SK-N-SH (cell line): Measurements from ENCODE around the gene OR2B3. TPM values are rescaled to one million over a fixed set of nuclear protein-coding genes. Genes with fewer than 3 reads are reported as not detected.
"Not testable (repeated sequence)": the region's sequence is repeated elsewhere in the genome, so short reads cannot be mapped to it uniquely, and the experiment has no call there.

ENCODE experiments used
- CTCF ChIA-PET: fragments of 300-600, 350-600 bp; formaldehyde crosslinking; extraction: SDS; loops from one replicate; lab custom pipeline; 2021; lab: Yijun Ruan, JAX
- POLR2A ChIA-PET: fragments of 350-600 bp; sonication (Branson Sonifier 250); formaldehyde crosslinking; extraction: SDS; loops from one replicate; lab custom pipeline; 2020; ENCODE audit warnings: antibody characterized with exemption, inconsistent platforms; lab: Yijun Ruan, JAX
- DNase-seq: peaks from one replicate; pipeline ENCODE4 v3.0.0; 2012
- H2AFZ ChIP-seq: fragments of 200-600 bp; sonication (generic); 2 replicates; pipeline ENCODE4 v1.8.1; 2016; ENCODE audit warnings: antibody characterized with exemption, mild to moderate bottlenecking, low read depth
- H3F3A ChIP-seq: fragments of 200-600 bp; sonication (generic); replicated peaks from 2 replicates; pipeline ENCODE3; 2016; ENCODE audit warnings: antibody characterized with exemption, mild to moderate bottlenecking; ENCODE audit not compliant: insufficient read depth
- H3K27ac ChIP-seq, 2 experiments: fragments of 200-500 bp in 1 of 2; fragments of 200-600 bp in 1 of 2; sonication (Bioruptor generic) in 1 of 2; sonication (generic), shearing (Covaris generic) in 1 of 2; 2 replicates each; pipeline versions ENCODE4 v1.5.1 to v1.6.1; 2014 to 2016; ENCODE audit warnings: low read depth in 2 of 2, inconsistent platforms in 1 of 2, low read length in 1 of 2, mild to moderate bottlenecking in 1 of 2, mixed read lengths in 1 of 2
- H3K27me3 ChIP-seq: fragments of 200-600 bp; sonication (generic), shearing (Covaris generic); 2 replicates; pipeline ENCODE4 v1.6.1; 2016; ENCODE audit warnings: mixed run types; ENCODE audit not compliant: insufficient read depth
- H3K36me3 ChIP-seq, 2 experiments: fragments of 200-500 bp in 1 of 2; fragments of 200-600 bp in 1 of 2; sonication (Bioruptor generic) in 1 of 2; sonication (generic) in 1 of 2; replicated peaks in 1 of 2; 2 replicates each; pipeline versions ENCODE3 to v1.5.1; 2014 to 2016; ENCODE audit warnings: low read length in 1 of 2, mild to moderate bottlenecking in 1 of 2; ENCODE audit not compliant: insufficient read depth in 2 of 2, control insufficient read depth in 1 of 2
- H3K4me1 ChIP-seq, 2 experiments: fragments of 200-500 bp in 1 of 2; fragments of 200-600 bp in 1 of 2; sonication (Bioruptor generic) in 1 of 2; sonication (generic), shearing (Covaris generic) in 1 of 2; 2 replicates each; pipeline versions ENCODE4 v1.5.1 to v1.6.1; 2014 to 2016; ENCODE audit warnings: low read depth in 1 of 2, low read length in 1 of 2, mixed run types in 1 of 2; ENCODE audit not compliant: insufficient read depth in 2 of 2, control insufficient read depth in 1 of 2
- H3K4me2 ChIP-seq: fragments of 200-600 bp; sonication (generic), shearing (Covaris generic); 2 replicates; pipeline ENCODE4 v1.6.1; 2017; ENCODE audit warnings: mixed run types
- H3K4me3 ChIP-seq, 2 experiments: fragments of 200-500 bp in 1 of 2; fragments of 200-600 bp in 1 of 2; sonication (Bioruptor generic) in 1 of 2; sonication (generic), shearing (Covaris generic) in 1 of 2; 2 replicates each; pipeline versions ENCODE4 v1.5.1 to v1.8.1; 2014 to 2016; ENCODE audit warnings: low read depth in 2 of 2, inconsistent platforms in 1 of 2, low read length in 1 of 2, mild to moderate bottlenecking in 1 of 2, mixed read lengths in 1 of 2, moderate library complexity in 1 of 2
- H3K79me2 ChIP-seq: fragments of 200-600 bp; sonication (generic); 2 replicates; pipeline ENCODE4 v1.8.1; 2017; ENCODE audit warnings: mild to moderate bottlenecking; ENCODE audit not compliant: insufficient read depth
- H3K9ac ChIP-seq: fragments of 200-600 bp; sonication (generic); 2 replicates; pipeline ENCODE4 v1.6.1; 2017; ENCODE audit warnings: mixed run types
- H3K9me2 ChIP-seq: fragments of 200-600 bp; sonication (generic); 2 replicates; pipeline ENCODE4 v1.6.1; 2017; ENCODE audit warnings: mixed run types
- H3K9me3 ChIP-seq: fragments of 200-600 bp; sonication (generic); 2 replicates; pipeline ENCODE4 v1.6.1; 2017; ENCODE audit warnings: mixed run types, mild to moderate bottlenecking, moderate library complexity
- H4K20me1 ChIP-seq: fragments of 200-600 bp; sonication (generic); 2 replicates; pipeline ENCODE4 v1.6.1; 2017; ENCODE audit warnings: mild to moderate bottlenecking, mixed run types; ENCODE audit not compliant: insufficient read depth
- GATA2 ChIP-seq: sonication (generic); formaldehyde crosslinking; IDR thresholded peaks from 2 replicates; pipeline ENCODE4 v1.5.0; 2020; ENCODE audit warnings: mild to moderate bottlenecking, missing genetic modification reagents
- JUND ChIP-seq: IDR thresholded peaks from 2 replicates; pipeline ENCODE4 v1.4.0; 2012
- MAX ChIP-seq: IDR thresholded peaks from 2 replicates; pipeline ENCODE4 v1.4.0; 2012; ENCODE audit warnings: low read depth
- MEF2A ChIP-seq: IDR thresholded peaks from 2 replicates; pipeline ENCODE4 v1.4.0; 2012; ENCODE audit warnings: low read depth, borderline replicate concordance
- NFIC ChIP-seq: IDR thresholded peaks from 2 replicates; pipeline ENCODE4 v1.4.0; 2012; ENCODE audit warnings: borderline replicate concordance
- PBX3 ChIP-seq: IDR thresholded peaks from 2 replicates; pipeline ENCODE4; 2012
- SIN3A ChIP-seq: IDR thresholded peaks from 2 replicates; pipeline ENCODE4 v1.6.1; 2012; ENCODE audit warnings: low read depth, mild to moderate bottlenecking, low read length, moderate library complexity, borderline replicate concordance
- SMC3 ChIP-seq: IDR thresholded peaks from 2 replicates; pipeline ENCODE4 v1.6.1; 2012; ENCODE audit warnings: low read depth, low read length, improper control_type of control experiment
- TCF12 ChIP-seq: IDR thresholded peaks from 2 replicates; pipeline ENCODE4 v1.4.0; 2012
- ZBTB33 ChIP-seq: IDR thresholded peaks from 2 replicates; pipeline ENCODE4 v1.4.0; 2012; ENCODE audit warnings: low read depth, borderline replicate concordance
- WGBS: methylation state at CpG from one replicate; pipeline ENCODE4 v1.1.6; 2017; ENCODE audit warnings: low lambda C conversion rate; 5-methylcytosine and 5-hydroxymethylcytosine counted together
- polyA plus RNA-seq, 3 experiments: library from polyadenylated mRNA; depleted of rRNA; stranded (reverse); fragments of >200 nt; gene quantifications; 2 replicates each; pipeline ENCODE4 v1.2.3, GENCODE V29; 2012
- TF ChIP-seq, protein P1 (sequence below): IDR thresholded peaks from 2 replicates; pipeline ENCODE4 v1.6.1; 2012; ENCODE audit warnings: mild to moderate bottlenecking, low read depth, low read length, moderate library complexity
- TF ChIP-seq, protein P2 (sequence below): fragments of 200-600 bp; sonication (generic); IDR thresholded peaks from 2 replicates; pipeline ENCODE4 v1.6.1; 2017; ENCODE audit warnings: antibody characterized with exemption, mild to moderate bottlenecking, moderate library complexity

Gene OR2B3
- polyA plus RNA-seq, 1 of the 3 experiments (the other 2 are of a cell fraction): not detected

- Histone ChIP-seq H3K9ac (no peak overlapping the region), H3K79me2 (no peaks in the 10 kb centered on the region), H3K4me3 (no peak overlapping the region), H3K4me2 (no peak overlapping the region), H3K27ac (no peak overlapping the region), H3K9me2 (no peaks in the 10 kb centered on the region), H3F3A (no peaks in the 10 kb centered on the region), H2AFZ (no peak overlapping the region), H3K9me3 (no peaks in the 10 kb centered on the region), H3K4me1 (no peaks in the 10 kb centered on the region), H4K20me1 (no peaks in the 10 kb centered on the region), H3K27me3 (no peaks in the 10 kb centered on the region; the same call in 1 of the 2 replicates), H3K36me3 (no peaks in the 10 kb centered on the region)
- DNase-seq: no peak
- TF ChIP-seq NFIC: no peak
- TF ChIP-seq TCF12: no peak
- TF ChIP-seq PBX3: no peak
- no peak for TF ChIP-seq MAX
- TF ChIP-seq SMC3: no peak
- TF ChIP-seq JUND: no peak
- TF ChIP-seq GATA2: no peak
- TF ChIP-seq, protein P1, sequence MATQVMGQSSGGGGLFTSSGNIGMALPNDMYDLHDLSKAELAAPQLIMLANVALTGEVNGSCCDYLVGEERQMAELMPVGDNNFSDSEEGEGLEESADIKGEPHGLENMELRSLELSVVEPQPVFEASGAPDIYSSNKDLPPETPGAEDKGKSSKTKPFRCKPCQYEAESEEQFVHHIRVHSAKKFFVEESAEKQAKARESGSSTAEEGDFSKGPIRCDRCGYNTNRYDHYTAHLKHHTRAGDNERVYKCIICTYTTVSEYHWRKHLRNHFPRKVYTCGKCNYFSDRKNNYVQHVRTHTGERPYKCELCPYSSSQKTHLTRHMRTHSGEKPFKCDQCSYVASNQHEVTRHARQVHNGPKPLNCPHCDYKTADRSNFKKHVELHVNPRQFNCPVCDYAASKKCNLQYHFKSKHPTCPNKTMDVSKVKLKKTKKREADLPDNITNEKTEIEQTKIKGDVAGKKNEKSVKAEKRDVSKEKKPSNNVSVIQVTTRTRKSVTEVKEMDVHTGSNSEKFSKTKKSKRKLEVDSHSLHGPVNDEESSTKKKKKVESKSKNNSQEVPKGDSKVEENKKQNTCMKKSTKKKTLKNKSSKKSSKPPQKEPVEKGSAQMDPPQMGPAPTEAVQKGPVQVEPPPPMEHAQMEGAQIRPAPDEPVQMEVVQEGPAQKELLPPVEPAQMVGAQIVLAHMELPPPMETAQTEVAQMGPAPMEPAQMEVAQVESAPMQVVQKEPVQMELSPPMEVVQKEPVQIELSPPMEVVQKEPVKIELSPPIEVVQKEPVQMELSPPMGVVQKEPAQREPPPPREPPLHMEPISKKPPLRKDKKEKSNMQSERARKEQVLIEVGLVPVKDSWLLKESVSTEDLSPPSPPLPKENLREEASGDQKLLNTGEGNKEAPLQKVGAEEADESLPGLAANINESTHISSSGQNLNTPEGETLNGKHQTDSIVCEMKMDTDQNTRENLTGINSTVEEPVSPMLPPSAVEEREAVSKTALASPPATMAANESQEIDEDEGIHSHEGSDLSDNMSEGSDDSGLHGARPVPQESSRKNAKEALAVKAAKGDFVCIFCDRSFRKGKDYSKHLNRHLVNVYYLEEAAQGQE: no peak
- no peak for TF ChIP-seq MEF2A
- TF ChIP-seq SIN3A: no peak
- TF ChIP-seq, protein P2, sequence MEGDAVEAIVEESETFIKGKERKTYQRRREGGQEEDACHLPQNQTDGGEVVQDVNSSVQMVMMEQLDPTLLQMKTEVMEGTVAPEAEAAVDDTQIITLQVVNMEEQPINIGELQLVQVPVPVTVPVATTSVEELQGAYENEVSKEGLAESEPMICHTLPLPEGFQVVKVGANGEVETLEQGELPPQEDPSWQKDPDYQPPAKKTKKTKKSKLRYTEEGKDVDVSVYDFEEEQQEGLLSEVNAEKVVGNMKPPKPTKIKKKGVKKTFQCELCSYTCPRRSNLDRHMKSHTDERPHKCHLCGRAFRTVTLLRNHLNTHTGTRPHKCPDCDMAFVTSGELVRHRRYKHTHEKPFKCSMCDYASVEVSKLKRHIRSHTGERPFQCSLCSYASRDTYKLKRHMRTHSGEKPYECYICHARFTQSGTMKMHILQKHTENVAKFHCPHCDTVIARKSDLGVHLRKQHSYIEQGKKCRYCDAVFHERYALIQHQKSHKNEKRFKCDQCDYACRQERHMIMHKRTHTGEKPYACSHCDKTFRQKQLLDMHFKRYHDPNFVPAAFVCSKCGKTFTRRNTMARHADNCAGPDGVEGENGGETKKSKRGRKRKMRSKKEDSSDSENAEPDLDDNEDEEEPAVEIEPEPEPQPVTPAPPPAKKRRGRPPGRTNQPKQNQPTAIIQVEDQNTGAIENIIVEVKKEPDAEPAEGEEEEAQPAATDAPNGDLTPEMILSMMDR: no peak
- no peak for TF ChIP-seq ZBTB33
- CTCF ChIA-PET: no interaction called here
- WGBS: 0% methylated on average over 2 of the region's 15 CpGs
- POLR2A ChIA-PET: no interaction called here
Measured at GRCh38 chr6:29129326-29130012, 42.4 kb upstream of the OR2B3 start.

GRCh38 chr6:29114964-29115363 lies 27.9 kb upstream of the OR2B3 start:
- H3K9ac ChIP-seq, CTCF ChIA-PET, H3K4me2 ChIP-seq, H3F3A ChIP-seq, H3K9me3 ChIP-seq, POLR2A ChIA-PET, H3K79me2 ChIP-seq, H3K27ac ChIP-seq, H4K20me1 ChIP-seq, H3K4me1 ChIP-seq, H3K36me3 ChIP-seq, H2AFZ ChIP-seq, H3K27me3 ChIP-seq, DNase-seq, H3K4me3 ChIP-seq, H3K9me2 ChIP-seq: not testable (repeated sequence)
- 4% methylated on average over 1 of the region's 3 CpGs for WGBS
